Muscle layer of duodenum (tissue), 2 donors: ENCODE data around the gene LDB3.
A peak's percentile ranks its signal among the peaks of the same experiment; 100 is the strongest.

Experiments
- H3K27ac ChIP-seq: one replicate; pipeline ENCODE4 v1.7.0; 2013; ENCODE audit warnings: mild to moderate bottlenecking, low read length
- H3K27me3 ChIP-seq: one replicate; pipeline ENCODE4 v1.7.0; 2013; ENCODE audit warnings: low read depth, mild to moderate bottlenecking, control low read depth, low read length
- H3K36me3 ChIP-seq, 2 donors: one replicate each; pipeline ENCODE4 v1.7.0; 2013; ENCODE audit warnings: low read length in 2 of 2, control low read depth in 1 of 2, mild to moderate bottlenecking in 1 of 2; ENCODE audit not compliant: insufficient read depth in 2 of 2, control insufficient read depth in 1 of 2
- H3K4me1 ChIP-seq, 2 donors: one replicate each; pipeline ENCODE4 v1.7.0; 2013; ENCODE audit warnings: low read length in 2 of 2, mild to moderate bottlenecking in 2 of 2, control low read depth in 1 of 2, moderate library complexity in 1 of 2; ENCODE audit not compliant: insufficient read depth in 2 of 2, control insufficient read depth in 1 of 2
- H3K4me3 ChIP-seq, 2 donors: one replicate each; pipeline ENCODE4 v1.7.0; 2013; ENCODE audit warnings: low read length in 2 of 2, low read depth in 1 of 2, mild to moderate bottlenecking in 1 of 2
- H3K9me3 ChIP-seq, 2 donors: one replicate each; pipeline ENCODE4 v1.7.0; 2013; ENCODE audit warnings: low read length in 2 of 2, control low read depth in 1 of 2, mild to moderate bottlenecking in 1 of 2; ENCODE audit not compliant: control insufficient read depth in 1 of 2
- donor health status: healthy.

The LDB3 gene

GRCh38 chr10:86668297-86669165 is at the start of gene LDB3:
LDB3 (plus strand) TSS chr10:86668511; CDS start chr10:86668692, 181 bp downstream.
- peak within 1 kb of the TSS; percentile 48 to 60 for H3K4me3 ChIP-seq
- H3K27me3 ChIP-seq, result no peaks in the 10 kb centered on the region
- H3K9me3 ChIP-seq, result no peaks in the 10 kb centered on the region
- H3K36me3 ChIP-seq, result no peaks in the 10 kb centered on the region
- H3K27ac ChIP-seq, result peak within 1 kb of the TSS; percentile 79
- peaks cover 8 to 28% of the 10 kb centered on the region in 2 donors for H3K4me1 ChIP-seq

DNA sequence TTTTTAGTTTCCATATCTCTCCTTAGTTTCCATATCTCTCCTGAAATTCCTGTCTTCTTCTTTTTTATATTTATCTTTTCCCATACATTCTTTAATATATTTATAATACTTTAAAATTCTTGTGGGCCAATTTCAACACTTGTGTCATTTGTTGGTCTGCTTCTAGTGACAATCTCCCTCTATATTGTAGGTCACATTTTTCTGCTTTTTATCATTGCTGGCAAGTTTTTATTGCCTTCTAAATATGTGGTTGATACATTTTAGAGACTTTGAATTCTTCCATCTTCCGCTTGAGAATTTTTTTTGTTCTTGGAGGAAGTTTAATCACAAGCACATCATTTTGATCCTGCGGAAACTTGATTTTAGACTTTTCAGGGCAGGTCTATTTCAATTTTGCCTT is 40.0 kb upstream of the LDB3 start:
- Histone ChIP-seq H3K27me3 (peaks cover 4% of the 10 kb centered on the region), H3K4me3 (no peak overlapping the region), H3K9me3 (no peaks in the 10 kb centered on the region), H3K27ac (no peak overlapping the region), H3K36me3 (no peaks in the 10 kb centered on the region), H3K4me1 (peaks cover 0 to 14% of the 10 kb centered on the region in 2 donors)

- Histone ChIP-seq H3K36me3 (no peaks in the 10 kb centered on the region), H3K4me1 (peaks cover 0 to 14% of the 10 kb centered on the region in 2 donors), H3K9me3 (no peaks in the 10 kb centered on the region), H3K27me3 (peaks cover 4% of the 10 kb centered on the region), H3K4me3 (no peak overlapping the region), H3K27ac (no peak overlapping the region)
Measured at GRCh38 chr10:86630079-86630478, 38.2 kb upstream of the LDB3 start.

GRCh38 chr10:86632009-86632800 is 36.1 kb upstream of the LDB3 start:
- Histone ChIP-seq H3K27ac (no peak overlapping the region), H3K9me3 (no peaks in the 10 kb centered on the region), H3K4me3 (peak overlapping the region in 1 of 2 donors; percentile 44), H3K36me3 (no peaks in the 10 kb centered on the region), H3K27me3 (peaks cover 4% of the 10 kb centered on the region), H3K4me1 (peaks cover 0 to 14% of the 10 kb centered on the region in 2 donors)

GRCh38 chr10:86632951-86633350 is 35.4 kb upstream of the LDB3 start:
- H3K27ac ChIP-seq, result no peak overlapping the region
- H3K4me3 ChIP-seq, result no peak overlapping the region
- no peaks in the 10 kb centered on the region for H3K9me3 ChIP-seq
- peaks cover 0 to 14% of the 10 kb centered on the region in 2 donors for H3K4me1 ChIP-seq
- H3K27me3 ChIP-seq, result peaks cover 4% of the 10 kb centered on the region
- H3K36me3 ChIP-seq, result no peaks in the 10 kb centered on the region

- Histone ChIP-seq H3K27ac (no peak overlapping the region), H3K27me3 (peaks cover 4% of the 10 kb centered on the region), H3K9me3 (no peaks in the 10 kb centered on the region), H3K36me3 (no peaks in the 10 kb centered on the region), H3K4me3 (no peak overlapping the region), H3K4me1 (peaks cover 0 to 8% of the 10 kb centered on the region in 2 donors)
Measured at GRCh38 chr10:86635402-86635801, 32.9 kb upstream of the LDB3 start.

- Histone ChIP-seq H3K27me3 (peaks cover under 1% of the 10 kb centered on the region), H3K4me3 (no peak overlapping the region), H3K4me1 (peaks cover 0 to 7% of the 10 kb centered on the region in 2 donors), H3K27ac (no peak overlapping the region), H3K9me3 (no peaks in the 10 kb centered on the region), H3K36me3 (no peaks in the 10 kb centered on the region)
Measured at GRCh38 chr10:86636311-86636710, 32.0 kb upstream of the LDB3 start.

GRCh38 chr10:86642021-86642420 is 26.3 kb upstream of the LDB3 start:
- H3K36me3 ChIP-seq, result no peaks in the 10 kb centered on the region
- no peaks in the 10 kb centered on the region for H3K4me1 ChIP-seq
- H3K27ac ChIP-seq, result no peak overlapping the region
- no peaks in the 10 kb centered on the region for H3K9me3 ChIP-seq
- no peaks in the 10 kb centered on the region for H3K27me3 ChIP-seq
- no peak overlapping the region for H3K4me3 ChIP-seq

DNA sequence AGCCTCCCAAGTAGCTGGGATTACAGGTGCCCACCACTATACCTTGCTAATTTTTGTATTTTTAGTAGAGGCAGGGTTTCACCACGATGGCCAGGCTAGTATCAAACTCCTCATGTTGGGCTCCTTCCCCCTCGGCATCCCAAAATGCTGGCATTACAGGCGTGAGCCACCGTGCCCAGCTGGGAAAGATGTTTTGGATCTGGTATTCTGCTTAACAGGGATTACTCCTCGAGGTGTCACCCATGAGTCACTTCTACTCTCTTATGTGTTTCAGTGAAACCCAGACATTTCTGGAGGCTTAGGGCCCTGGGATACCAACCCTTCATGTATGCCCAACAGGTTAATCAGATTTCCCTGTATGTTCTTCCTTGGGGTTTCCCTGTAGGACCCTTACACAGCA is 25.8 kb upstream of the LDB3 start:
- Histone ChIP-seq H3K27ac (no peak overlapping the region), H3K4me3 (no peak overlapping the region), H3K4me1 (no peaks in the 10 kb centered on the region)

DNA sequence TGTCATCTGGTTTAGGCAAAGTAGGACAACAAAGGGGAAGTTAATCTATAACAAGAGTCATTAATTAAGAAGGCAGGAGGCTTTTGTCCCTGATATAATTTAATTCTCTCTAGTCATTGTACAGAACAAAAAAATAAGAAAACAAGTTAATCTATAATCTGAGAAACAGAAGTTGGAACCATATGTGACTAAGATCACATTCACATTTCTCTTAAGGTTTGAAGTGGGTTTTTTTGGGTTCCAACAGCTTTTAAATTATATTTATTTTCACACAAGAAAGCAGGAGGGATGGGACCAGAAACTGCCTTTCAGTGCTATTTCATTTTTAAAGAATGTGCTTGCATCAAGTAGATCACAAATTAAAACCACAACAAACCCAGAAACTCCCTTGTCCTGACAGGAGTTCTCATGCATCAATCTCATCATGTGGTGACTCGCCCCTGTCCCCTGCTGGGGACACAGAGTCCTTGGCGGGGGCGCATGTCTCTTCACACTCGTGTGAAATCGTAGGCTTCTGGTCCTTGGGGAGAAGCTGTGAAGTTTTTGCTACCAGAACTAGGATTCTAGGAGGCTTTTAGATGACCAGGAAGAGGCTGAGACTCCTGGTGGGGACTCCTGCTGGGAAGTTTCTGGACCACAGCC is 24.0 kb upstream of the LDB3 start:
- H3K9me3 ChIP-seq, result no peaks in the 10 kb centered on the region
- no peak overlapping the region for H3K4me3 ChIP-seq
- no peaks in the 10 kb centered on the region for H3K36me3 ChIP-seq
- H3K27me3 ChIP-seq, result no peaks in the 10 kb centered on the region
- no peak overlapping the region for H3K27ac ChIP-seq
- peaks cover 5 to 8% of the 10 kb centered on the region in 2 donors for H3K4me1 ChIP-seq

More for the DNA sequence above, 25.8 kb upstream of the LDB3 start:
- Histone ChIP-seq H3K9me3 (no peaks in the 10 kb centered on the region), H3K27me3 (no peaks in the 10 kb centered on the region), H3K36me3 (no peaks in the 10 kb centered on the region)
